Liver (tissue), 3 donors: ENCODE results near the gene RTF1.

Experiments
- ATF3 ChIP-seq: IDR thresholded peaks from 2 replicates; pipeline ENCODE4 v1.6.1; 2016; ENCODE audit warnings: antibody characterized with exemption
- CTCF ChIP-seq: fragments of 150-350 bp; IDR thresholded peaks from 2 replicates; pipeline ENCODE4 v1.5.1; 2017; ENCODE audit warnings: improper control_type of control experiment, low read depth, low read length; ENCODE audit not compliant: missing input control
- EGR1 ChIP-seq, 2 donors: IDR thresholded peaks; 2 replicates each; pipeline ENCODE4 v1.6.1; 2016 to 2018; ENCODE audit warnings: antibody characterized with exemption in 2 of 2, low read depth in 2 of 2
- FOXA1 ChIP-seq: IDR thresholded peaks from 2 replicates; pipeline ENCODE4 v1.6.1; 2016; ENCODE audit warnings: antibody characterized with exemption
- GABPA ChIP-seq, 2 donors: IDR thresholded peaks in 1 of 2; conservative IDR thresholded peaks in 1 of 2; 2 replicates each; pipeline ENCODE4 v1.6.1; 2016; ENCODE audit warnings: antibody characterized with exemption in 2 of 2, mild to moderate bottlenecking in 1 of 2, moderate library complexity in 1 of 2
- HNF4G ChIP-seq: IDR thresholded peaks from 2 replicates; pipeline ENCODE4 v1.6.1; 2016; ENCODE audit warnings: antibody characterized with exemption
- MAX ChIP-seq: IDR thresholded peaks from 2 replicates; pipeline ENCODE4 v1.6.1; 2016; ENCODE audit warnings: antibody characterized with exemption
- RAD21 ChIP-seq, 2 donors: IDR thresholded peaks; 2 replicates each; pipeline ENCODE4 v1.6.1; 2016; ENCODE audit warnings: antibody characterized with exemption in 2 of 2, mild to moderate bottlenecking in 2 of 2
- REST ChIP-seq: IDR thresholded peaks from 2 replicates; pipeline ENCODE4 v1.6.1; 2016; ENCODE audit warnings: antibody characterized with exemption, mild to moderate bottlenecking
- SP1 ChIP-seq: IDR thresholded peaks from 2 replicates; pipeline ENCODE4 v1.6.1; 2018; ENCODE audit warnings: antibody characterized with exemption, mild to moderate bottlenecking
- donor health status: healthy.
- donor health status: healthy.

GRCh38 chr15:41473418-41473817 lies 56.5 kb downstream of the RTF1 start:
- TF ChIP-seq REST = no peak
- TF ChIP-seq CTCF = no peak
- no peak for TF ChIP-seq HNF4G
- TF ChIP-seq SP1 = no peak
- no peak for TF ChIP-seq MAX
- TF ChIP-seq GABPA (IDR thresholded peaks at IDR 0.05 in 1 of 2, conservative IDR thresholded peaks at IDR 0.05 in 1 of 2) = no peak
- no peak for TF ChIP-seq RAD21 (IDR thresholded peaks at IDR 0.05)
- TF ChIP-seq FOXA1 = no peak
- no peak for TF ChIP-seq ATF3
- TF ChIP-seq EGR1 (IDR thresholded peaks at IDR 0.05; ENCODE audit: low read depth in 2 of 2) = no peak
